ENCODE measurements around the gene VAV2.

The VAV2 gene

DNA sequence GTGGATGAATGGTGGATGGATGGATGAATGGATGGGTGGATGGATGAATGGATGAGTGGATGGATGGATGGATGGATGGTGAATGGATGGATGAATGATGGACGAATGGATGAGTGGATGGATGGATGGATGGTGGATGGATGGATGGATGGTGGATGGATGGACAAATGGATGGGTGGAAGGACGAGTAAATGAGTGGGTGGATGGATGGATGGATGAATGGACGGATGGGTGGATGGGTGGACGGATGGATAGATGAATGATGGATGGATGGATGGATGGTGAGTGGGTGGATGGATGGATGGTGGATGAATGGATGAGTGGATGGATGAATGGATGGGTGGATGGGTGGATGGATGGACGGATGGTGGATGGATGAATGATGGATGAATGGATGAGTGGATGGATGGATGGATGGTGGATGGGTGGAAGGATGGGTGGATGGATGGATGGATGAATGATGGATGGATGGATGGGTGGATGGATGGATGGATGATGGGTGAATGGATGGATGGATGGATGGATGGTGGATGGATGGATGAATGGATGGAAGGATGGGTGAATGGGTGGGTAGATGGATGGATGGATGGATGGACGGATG, 58.6 kb downstream of the VAV2 start:
- TF ChIP-seq, protein P1, sequence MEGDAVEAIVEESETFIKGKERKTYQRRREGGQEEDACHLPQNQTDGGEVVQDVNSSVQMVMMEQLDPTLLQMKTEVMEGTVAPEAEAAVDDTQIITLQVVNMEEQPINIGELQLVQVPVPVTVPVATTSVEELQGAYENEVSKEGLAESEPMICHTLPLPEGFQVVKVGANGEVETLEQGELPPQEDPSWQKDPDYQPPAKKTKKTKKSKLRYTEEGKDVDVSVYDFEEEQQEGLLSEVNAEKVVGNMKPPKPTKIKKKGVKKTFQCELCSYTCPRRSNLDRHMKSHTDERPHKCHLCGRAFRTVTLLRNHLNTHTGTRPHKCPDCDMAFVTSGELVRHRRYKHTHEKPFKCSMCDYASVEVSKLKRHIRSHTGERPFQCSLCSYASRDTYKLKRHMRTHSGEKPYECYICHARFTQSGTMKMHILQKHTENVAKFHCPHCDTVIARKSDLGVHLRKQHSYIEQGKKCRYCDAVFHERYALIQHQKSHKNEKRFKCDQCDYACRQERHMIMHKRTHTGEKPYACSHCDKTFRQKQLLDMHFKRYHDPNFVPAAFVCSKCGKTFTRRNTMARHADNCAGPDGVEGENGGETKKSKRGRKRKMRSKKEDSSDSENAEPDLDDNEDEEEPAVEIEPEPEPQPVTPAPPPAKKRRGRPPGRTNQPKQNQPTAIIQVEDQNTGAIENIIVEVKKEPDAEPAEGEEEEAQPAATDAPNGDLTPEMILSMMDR (IDR thresholded peaks at IDR 0.05), result no peak

DNA sequence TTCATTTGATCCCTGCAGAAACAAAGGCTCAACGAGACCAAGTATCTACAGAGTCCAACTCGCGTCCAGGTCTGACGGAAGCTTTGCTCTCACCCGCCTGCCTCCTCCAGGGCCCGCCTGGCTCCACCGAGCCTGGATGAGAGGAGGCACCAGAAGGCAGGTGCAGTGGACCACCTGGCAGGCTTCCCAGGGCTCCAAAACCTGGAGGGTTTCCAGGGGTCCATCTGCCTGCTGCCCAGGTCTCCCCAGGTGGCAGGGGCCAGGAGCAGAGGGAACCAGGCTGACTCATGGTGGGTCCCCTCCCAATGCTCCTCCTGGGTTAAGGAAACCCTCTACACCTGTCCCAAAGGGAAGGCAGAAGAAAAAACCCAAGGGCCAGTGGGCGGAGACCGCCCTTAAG, 59.5 kb downstream of the VAV2 start:
- TF ChIP-seq, protein P1 (IDR thresholded peaks at IDR 0.05), result no peak

GRCh38 chr9:133932181-133932580, 59.9 kb downstream of the VAV2 start:
- TF ChIP-seq, protein P1 (IDR thresholded peaks at IDR 0.05), result no peak

- TF ChIP-seq, protein P1 (IDR thresholded peaks at IDR 0.05), result no peak
Measured at GRCh38 chr9:133930682-133931485, 61.2 kb downstream of the VAV2 start.

DNA sequence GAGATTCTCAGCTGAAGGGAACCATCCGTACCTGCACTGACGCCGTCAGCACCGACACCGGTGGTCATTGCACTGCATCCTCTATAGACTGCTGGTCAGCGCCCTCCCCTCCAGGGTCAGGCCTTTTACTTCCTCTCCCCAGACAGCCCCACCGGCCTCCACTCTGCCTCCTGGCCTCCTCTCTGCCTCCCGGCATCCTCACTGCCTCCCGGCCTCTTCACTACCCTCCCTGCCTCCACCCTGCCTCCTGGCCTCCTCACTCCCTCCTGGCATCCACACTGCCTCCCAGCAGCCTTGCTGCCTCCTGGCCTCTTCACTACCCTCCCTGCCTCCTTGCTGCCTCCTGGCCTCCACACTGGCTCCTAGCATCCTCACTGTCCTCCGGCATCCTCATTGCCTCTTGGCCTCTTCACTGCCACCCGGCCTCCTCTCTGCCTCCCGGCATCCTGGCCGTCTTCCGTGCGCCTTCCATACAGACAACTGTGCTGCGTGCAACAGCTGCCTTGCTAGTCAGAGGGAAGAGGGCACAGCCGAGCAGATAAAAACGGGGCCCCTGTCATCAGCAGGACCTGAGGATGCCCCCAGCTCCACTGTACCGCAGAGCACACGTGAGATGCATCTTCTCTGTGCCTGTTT, 62.0 kb downstream of the VAV2 start:
- TF ChIP-seq, protein P1 (IDR thresholded peaks at IDR 0.05), result no peak

GRCh38 chr9:133929599-133929998, 62.5 kb downstream of the VAV2 start:
- TF ChIP-seq, protein P1 (IDR thresholded peaks at IDR 0.05), result no peak

DNA sequence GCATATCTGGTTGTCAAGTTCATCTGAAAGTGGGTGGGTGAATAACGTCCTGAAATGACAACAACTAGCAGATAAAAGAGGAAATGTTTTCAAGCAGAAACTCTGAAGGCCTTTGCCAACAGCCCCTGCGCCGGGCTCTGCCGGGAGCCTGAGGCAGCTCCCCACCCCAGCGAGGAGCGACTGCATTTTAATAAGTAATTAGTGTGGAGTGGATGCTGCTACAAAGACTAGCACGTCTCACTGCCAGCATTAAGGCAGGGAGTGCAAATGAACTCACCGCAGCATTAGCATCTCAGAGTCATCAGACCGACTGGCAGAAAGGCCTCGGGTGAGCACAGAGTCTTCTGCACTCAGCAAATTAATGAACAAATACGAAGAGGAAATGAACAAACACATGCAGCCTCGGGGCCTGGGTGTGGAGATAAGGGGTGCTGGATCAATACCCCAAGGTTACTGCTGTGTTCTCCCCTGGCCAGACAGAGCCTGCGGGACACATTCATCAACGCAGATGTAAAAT, 63.8 kb downstream of the VAV2 start:
- TF ChIP-seq, protein P1 (IDR thresholded peaks at IDR 0.05), result no peak
